ENCODE measurements around the gene ITGB1.

ITGB1 gene

DNA sequence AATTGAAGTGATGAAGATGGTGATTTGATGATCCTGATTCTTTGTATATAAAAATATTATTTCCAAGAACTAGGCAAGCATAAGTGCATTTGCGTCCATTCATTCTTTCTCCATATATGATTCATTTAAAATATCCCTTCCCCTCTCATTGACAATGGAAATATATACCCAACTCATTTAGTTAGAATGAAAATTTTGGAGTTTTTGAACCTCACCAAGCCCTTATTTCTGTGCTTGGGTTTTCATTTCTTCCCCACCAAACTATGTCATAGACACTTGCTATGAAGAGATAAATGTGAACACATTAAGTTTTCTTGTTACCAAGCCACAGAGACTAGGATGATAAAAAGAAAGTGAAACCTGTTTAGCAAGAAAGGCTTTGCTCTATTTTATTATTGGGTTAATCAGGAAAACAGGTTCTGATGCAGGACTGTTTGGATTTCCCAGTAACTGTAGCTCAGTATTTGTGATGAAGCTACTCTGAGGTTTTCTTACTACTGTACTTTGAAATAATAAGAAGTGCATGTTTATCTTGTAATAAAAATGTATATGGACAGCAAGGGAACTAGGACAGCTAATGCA is 68.3 kb downstream of the ITGB1 start:
- DNase-seq (ENCODE audit: low spot score): no peak

GRCh38 chr10:32888161-32888927 is 69.7 kb downstream of the ITGB1 start:
- no peak for DNase-seq (ENCODE audit: low spot score)

DNA sequence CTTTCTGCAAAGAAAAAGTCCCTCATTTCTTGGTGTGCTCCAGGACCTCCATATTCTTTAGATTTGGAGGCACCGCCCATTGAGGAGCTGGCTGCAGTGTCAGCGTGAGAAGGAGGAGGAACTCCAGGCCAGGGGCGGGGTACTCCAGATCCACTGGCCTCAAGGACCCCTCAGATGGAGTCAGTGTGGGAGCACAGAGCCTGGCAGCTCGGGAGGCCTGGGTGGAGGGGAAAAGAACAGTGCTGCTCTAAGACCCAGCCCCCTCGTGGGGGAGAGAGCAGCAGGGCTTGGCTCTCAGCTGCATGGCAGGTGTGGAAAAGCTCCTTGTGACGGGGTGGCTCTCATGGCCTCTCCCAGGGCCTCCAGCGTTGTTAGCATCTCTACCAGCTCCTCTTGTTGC is 70.5 kb downstream of the ITGB1 start:
- DNase-seq (ENCODE audit: low spot score): no peak

DNA sequence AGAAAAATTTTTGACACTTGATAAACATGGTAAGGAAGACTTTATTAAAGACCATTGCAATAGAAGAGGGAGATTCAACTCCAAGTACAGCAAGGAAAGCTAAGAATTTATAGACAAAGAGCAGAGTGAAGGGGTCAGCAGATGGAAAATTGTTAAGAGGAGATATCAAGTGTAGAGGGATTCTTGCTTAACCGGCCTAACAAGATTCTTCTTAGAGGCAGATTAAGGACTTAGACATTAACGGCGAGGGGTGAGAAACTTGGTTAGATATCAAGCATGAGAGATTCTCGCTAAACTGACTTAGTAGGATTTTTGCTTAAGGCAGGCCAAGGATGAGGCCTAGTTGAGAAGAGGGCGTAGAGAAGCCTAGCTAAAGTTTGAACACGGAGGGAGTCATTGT is 76.0 kb downstream of the ITGB1 start:
- no peak for DNase-seq (ENCODE audit: low spot score)

DNA sequence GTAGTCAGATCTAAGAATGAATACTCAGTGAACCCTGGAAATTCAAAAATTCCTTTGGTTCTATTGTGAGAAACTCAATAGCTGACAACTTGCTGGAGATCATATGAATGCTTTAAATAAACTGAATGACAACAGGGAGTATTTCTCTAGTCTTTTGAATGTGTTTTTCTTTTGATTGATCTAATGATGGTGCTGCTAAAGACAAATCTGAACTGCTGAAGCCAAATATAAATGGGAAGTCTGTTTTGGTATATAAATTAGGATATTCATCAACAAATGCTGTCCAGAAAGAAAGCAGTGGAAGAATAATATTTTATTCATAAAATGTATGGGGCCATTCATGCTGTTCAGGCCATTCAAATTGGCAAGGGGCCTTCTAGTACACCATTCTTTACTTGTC is 79.4 kb downstream of the ITGB1 start:
- DNase-seq (ENCODE audit: low spot score): no peak

GRCh38 chr10:32877915-32878314 is 80.1 kb downstream of the ITGB1 start:
- no peak for DNase-seq (ENCODE audit: low spot score)

- DNase-seq (ENCODE audit: low spot score): no peak
Observed at GRCh38 chr10:32865170-32865569, 92.9 kb downstream of the ITGB1 start.

DNA sequence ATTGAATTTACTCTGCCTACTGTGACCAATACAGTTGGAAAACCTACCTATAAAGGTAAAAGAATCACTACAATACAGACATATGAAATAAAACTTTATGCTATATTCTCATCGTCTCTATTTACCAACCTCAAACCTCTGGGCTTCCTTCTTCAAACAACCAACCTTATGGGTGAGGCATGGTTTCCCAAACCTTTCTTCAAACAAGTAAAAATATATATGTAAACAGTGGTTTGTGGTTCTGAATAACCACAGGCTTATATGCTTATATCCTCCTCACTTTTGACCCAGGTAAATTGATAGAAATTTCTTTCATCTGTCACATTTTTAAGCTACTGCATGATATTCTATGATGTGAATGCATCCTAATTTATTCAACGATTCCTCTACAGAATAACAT is 103.6 kb downstream of the ITGB1 start:
- no peak for DNase-seq (ENCODE audit: low spot score)

DNA sequence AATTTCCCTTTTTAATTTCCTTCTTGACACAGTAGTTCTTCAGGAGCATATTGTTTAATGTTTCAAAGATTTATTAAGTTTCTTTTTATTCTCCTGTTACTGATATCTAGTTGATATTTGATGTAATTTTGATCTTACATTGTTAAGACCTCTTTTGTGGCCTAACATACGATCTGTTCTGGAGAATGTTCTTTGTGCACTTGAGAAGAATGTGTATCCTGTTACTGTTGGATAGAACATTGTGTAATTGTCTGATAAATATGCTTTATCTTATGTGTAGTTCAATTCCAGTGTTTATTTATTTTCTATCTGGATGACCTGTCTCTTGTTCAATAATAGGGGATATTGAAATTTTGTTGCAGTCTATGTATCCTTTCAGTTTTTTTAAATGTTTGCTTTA is 106.7 kb downstream of the ITGB1 start:
- no peak for DNase-seq (ENCODE audit: low spot score)

Measured in LoVo (cell line).